B cell (primary cell): ENCODE data around the gene C1orf74. TPM values are rescaled to one million over a fixed set of nuclear protein-coding genes. Genes with fewer than 3 reads are reported as not detected.

Experiments
- ATAC-seq: fragments of 200-7000 bp; cut with Tn5 transposase; one replicate; pipeline ENCODE4 v1.10.0; 2021; ENCODE audit warnings: low read depth, mild to moderate bottlenecking, moderate number of reproducible peaks, moderate library complexity
- CTCF ChIA-PET: fragments of 350-600 bp; sonication (Branson Sonifier 250); formaldehyde crosslinking; loops from one replicate; lab custom pipeline; 2021; ENCODE audit warnings: antibody characterized with exemption, inconsistent platforms; lab: Charles Lee
- POLR2A ChIA-PET: fragments of 350-600 bp; sonication (Branson Sonifier 250); formaldehyde crosslinking; loops from one replicate; lab custom pipeline; 2021; ENCODE audit warnings: antibody characterized with exemption; lab: Charles Lee
- DNase-seq: peaks from one replicate; pipeline ENCODE4 v3.0.0; 2013
- H2AFZ ChIP-seq: 2 replicates; pipeline ENCODE4 v1.6.1; 2012; ENCODE audit warnings: mild to moderate bottlenecking, low read depth, low read length; ENCODE audit not compliant: insufficient read depth, poor library complexity, severe bottlenecking
- H3K27ac ChIP-seq, 2 donors: 1 replicate in 1 of 2; 2 replicates in 1 of 2; pipeline ENCODE4 v1.5.1; 2012 to 2013; ENCODE audit warnings: low read length in 2 of 2, mild to moderate bottlenecking in 2 of 2, moderate library complexity in 1 of 2
- H3K27me3 ChIP-seq, 4 experiments: fragments of 200-600 bp in 1 of 4; sonication (generic) in 1 of 4; replicated peaks in 1 of 4; 1 replicate in 2 of 4; 2 replicates in 2 of 4; pipeline versions ENCODE4 v1.6.1 to v1.7.0; 2013 to 2016; ENCODE audit warnings: low read length in 3 of 4, mild to moderate bottlenecking in 2 of 4, mixed read lengths in 1 of 4, moderate library complexity in 1 of 4; ENCODE audit not compliant: insufficient read depth in 4 of 4, control insufficient read depth in 3 of 4; ENCODE audit errors: control extremely low read depth in 1 of 4
- H3K36me3 ChIP-seq, 2 experiments: replicated peaks in 1 of 2; 1 replicate in 1 of 2; 2 replicates in 1 of 2; pipeline versions ENCODE4 v1.6.1 to v1.7.1; 2013; ENCODE audit warnings: low read length in 1 of 2; ENCODE audit not compliant: insufficient read depth in 2 of 2, control insufficient read depth in 1 of 2; ENCODE audit errors: control extremely low read depth in 1 of 2, extremely low read depth in 1 of 2
- H3K4me1 ChIP-seq, 2 donors: fragments of 200-600 bp in 1 of 2; sonication (generic) in 1 of 2; 1 replicate in 1 of 2; 2 replicates in 1 of 2; pipeline versions ENCODE4 v1.5.1 to v1.6.1; 2013 to 2017; ENCODE audit warnings: low read length in 2 of 2; ENCODE audit not compliant: control insufficient read depth in 2 of 2, insufficient read depth in 2 of 2
- H3K4me2 ChIP-seq: replicated peaks from 2 replicates; pipeline ENCODE3; 2012; ENCODE audit warnings: mild to moderate bottlenecking, low read depth, low read length; ENCODE audit not compliant: poor library complexity, severe bottlenecking
- H3K4me3 ChIP-seq, 5 experiments: fragments of 200-600 bp in 1 of 5; sonication (generic) in 1 of 5; 1 replicate in 3 of 5; 2 replicates in 2 of 5; pipeline versions ENCODE4 v1.5.1 to v1.7.0; 2011 to 2016; ENCODE audit warnings: low read length in 4 of 5, mild to moderate bottlenecking in 4 of 5, low read depth in 2 of 5, control low read depth in 1 of 5, moderate library complexity in 1 of 5; ENCODE audit not compliant: insufficient read depth in 1 of 5; ENCODE audit errors: control extremely low read depth in 1 of 5, extremely low read depth in 1 of 5
- H3K79me2 ChIP-seq: fragments of 200-600 bp; sonication (generic); one replicate; pipeline ENCODE4 v1.6.0; 2016; ENCODE audit warnings: low read length; ENCODE audit not compliant: control insufficient read depth, insufficient read depth
- H3K9ac ChIP-seq: fragments of 200-600 bp; sonication (generic); 2 replicates; pipeline ENCODE4 v1.6.1; 2017; ENCODE audit warnings: mild to moderate bottlenecking, low read length, moderate library complexity
- H3K9me3 ChIP-seq, 3 donors: one replicate each; pipeline versions ENCODE4 v1.6.1 to v1.7.1; 2013; ENCODE audit warnings: low read length in 2 of 3; ENCODE audit not compliant: control insufficient read depth in 2 of 3, insufficient read depth in 1 of 3; ENCODE audit errors: control extremely low read depth in 1 of 3
- H4K20me1 ChIP-seq: 2 replicates; pipeline ENCODE4 v1.6.0; 2012; ENCODE audit warnings: mild to moderate bottlenecking, low read length; ENCODE audit not compliant: insufficient read depth, control insufficient read depth, poor library complexity, severe bottlenecking
- H3K27ac Mint-ChIP-seq: one replicate; pipeline ENCODE4 v1.8.0; 2021; ENCODE audit warnings: mixed read lengths
- H3K27me3 Mint-ChIP-seq: one replicate; pipeline ENCODE4 v1.8.0; 2021; ENCODE audit warnings: mixed read lengths
- H3K4me1 Mint-ChIP-seq: one replicate; pipeline ENCODE4 v1.8.0; 2021; ENCODE audit warnings: mixed read lengths
- H3K4me3 Mint-ChIP-seq: one replicate; pipeline ENCODE4 v1.8.0; 2021; ENCODE audit warnings: mixed read lengths
- H3K9me3 Mint-ChIP-seq: one replicate; pipeline ENCODE4 v1.8.0; 2022; ENCODE audit warnings: mixed read lengths; ENCODE audit not compliant: insufficient read depth
- EZH2 ChIP-seq: IDR thresholded peaks from 2 replicates; pipeline ENCODE4 v1.6.1; 2012; ENCODE audit warnings: borderline replicate concordance, low read depth, mild to moderate bottlenecking, moderate library complexity, low read length; ENCODE audit not compliant: insufficient read depth, poor library complexity, severe bottlenecking
- WGBS: methylation state at CpG from one replicate; pipeline ENCODE4 v1.1.5; 2013; ENCODE audit warnings: missing lambda C conversion rate; ENCODE audit not compliant: insufficient coverage; 5-methylcytosine and 5-hydroxymethylcytosine counted together
- intact Hi-C: fragments of 100-400 bp; cut with micrococcal nuclease; formaldehyde crosslinking; loops from one replicate; pipeline ENCODE4 v1.10.0; 2022
- polyA plus RNA-seq: library from polyadenylated mRNA; depleted of rRNA; stranded (reverse); fragments of >200 nt; gene quantifications from 2 replicates; pipeline ENCODE4 v1.2.3, GENCODE V29; 2012
- total RNA-seq, 2 donors: library from RNA; stranded (reverse); fragments of 120-200 nt in 1 of 2; gene quantifications; 1 replicate in 1 of 2; 2 replicates in 1 of 2; pipeline versions ENCODE4 v1.2.3 to v1.2.4, GENCODE V29; 2013 to 2022
- TF ChIP-seq, protein P1 (sequence below): fragments of 200-600 bp; IDR thresholded peaks from one replicate; pipeline ENCODE4 v1.8.0; 2022; ENCODE audit warnings: antibody characterized with exemption, mild to moderate bottlenecking

C1orf74 gene
- total and polyA plus RNA-seq, 2 donors (not counting 1 experiment from before 2014, with no cell fraction given): 0.49 to 3.4 TPM

DNA sequence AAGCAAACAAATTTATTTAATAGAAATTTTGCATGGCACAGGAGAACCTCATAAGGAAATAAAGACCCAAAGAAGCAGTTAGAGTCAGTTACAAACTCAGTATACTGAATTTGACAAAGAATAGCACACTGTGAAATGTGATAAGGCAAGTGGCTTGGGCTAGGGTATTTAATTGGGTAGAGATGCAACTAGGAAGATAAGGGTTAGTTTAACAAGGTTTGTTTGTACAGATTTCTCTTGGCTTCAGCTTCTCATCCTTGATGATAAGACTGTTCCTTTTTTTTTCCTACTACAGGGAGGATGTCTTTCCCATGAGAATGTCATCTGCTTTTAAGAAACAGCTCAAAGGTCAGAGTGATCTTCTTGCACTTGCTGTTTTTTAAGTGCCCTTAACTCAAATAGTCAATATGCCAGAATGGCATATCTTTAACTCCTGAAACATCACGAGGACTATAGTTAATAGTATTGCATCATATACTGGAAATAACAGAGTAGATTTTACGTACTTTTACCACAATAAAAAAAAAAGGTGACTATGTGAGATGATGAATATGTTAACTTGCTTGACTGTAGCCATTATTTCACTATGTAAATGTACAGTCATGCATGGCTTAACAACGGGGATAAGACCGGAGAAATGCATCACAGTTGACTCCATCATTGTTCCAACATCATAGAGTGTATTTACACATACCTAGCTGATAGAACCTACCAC, 37.8 kb downstream of the C1orf74 start:
- no CpG with 5 or more reads among the region's 4 CpGs for WGBS
- Histone ChIP-seq H2AFZ (no peak overlapping the region), H3K9me3 (no peaks in the 10 kb centered on the region), H4K20me1 (no peaks in the 10 kb centered on the region), H3K79me2 (no peaks in the 10 kb centered on the region), H3K4me2 (no peak overlapping the region), H3K4me3 (no peak overlapping the region), H3K9ac (no peak overlapping the region), H3K27ac (no peak overlapping the region), H3K27me3 (no peaks in the 10 kb centered on the region), H3K36me3 (no peaks in the 10 kb centered on the region), H3K4me1 (peaks cover 19 to 22% of the 10 kb centered on the region in 2 donors)
- intact Hi-C loops: loop anchor here (1.0 to 5.0 kb wide), 6 partner anchors 10 to 581 kb away; partner anchors contain the start of genes C1orf74, HHAT and TRAF3IP3
- Mint-ChIP-seq H3K27me3 (no peaks in the 10 kb centered on the region), H3K9me3 (no peaks in the 10 kb centered on the region), H3K4me3 (peak overlapping the region; percentile 59), H3K4me1 (peaks cover 26% of the 10 kb centered on the region), H3K27ac (peak overlapping the region; percentile 22)
- DNase-seq (no peak), ATAC-seq (no peak)
- CTCF ChIA-PET: interaction anchor here (0.8 to 1.9 kb wide), 7 partner anchors 10 to 177 kb away, joined by 3 to 7 read pairs (median 5); no protein-coding TSS in a partner anchor
- POLR2A ChIA-PET: no interaction called here
- TF ChIP-seq EZH2: no peak
- TF ChIP-seq, protein P1, sequence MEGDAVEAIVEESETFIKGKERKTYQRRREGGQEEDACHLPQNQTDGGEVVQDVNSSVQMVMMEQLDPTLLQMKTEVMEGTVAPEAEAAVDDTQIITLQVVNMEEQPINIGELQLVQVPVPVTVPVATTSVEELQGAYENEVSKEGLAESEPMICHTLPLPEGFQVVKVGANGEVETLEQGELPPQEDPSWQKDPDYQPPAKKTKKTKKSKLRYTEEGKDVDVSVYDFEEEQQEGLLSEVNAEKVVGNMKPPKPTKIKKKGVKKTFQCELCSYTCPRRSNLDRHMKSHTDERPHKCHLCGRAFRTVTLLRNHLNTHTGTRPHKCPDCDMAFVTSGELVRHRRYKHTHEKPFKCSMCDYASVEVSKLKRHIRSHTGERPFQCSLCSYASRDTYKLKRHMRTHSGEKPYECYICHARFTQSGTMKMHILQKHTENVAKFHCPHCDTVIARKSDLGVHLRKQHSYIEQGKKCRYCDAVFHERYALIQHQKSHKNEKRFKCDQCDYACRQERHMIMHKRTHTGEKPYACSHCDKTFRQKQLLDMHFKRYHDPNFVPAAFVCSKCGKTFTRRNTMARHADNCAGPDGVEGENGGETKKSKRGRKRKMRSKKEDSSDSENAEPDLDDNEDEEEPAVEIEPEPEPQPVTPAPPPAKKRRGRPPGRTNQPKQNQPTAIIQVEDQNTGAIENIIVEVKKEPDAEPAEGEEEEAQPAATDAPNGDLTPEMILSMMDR: no peak

DNA sequence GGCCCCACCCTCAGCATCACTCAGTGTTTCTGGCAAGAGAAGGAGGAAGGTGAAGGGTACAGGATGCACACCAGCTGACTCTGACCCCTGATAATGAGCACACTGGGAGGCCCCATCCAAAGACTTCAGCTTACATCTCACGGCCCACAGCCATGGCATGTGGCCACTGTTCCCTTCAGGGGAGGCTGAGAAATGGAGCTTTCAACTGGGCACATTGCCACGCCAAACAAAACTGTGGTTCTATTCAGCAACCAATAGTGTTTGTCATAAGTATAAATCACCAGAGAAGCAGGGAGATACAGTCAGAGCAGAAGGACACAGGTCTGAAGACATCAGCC, 41.2 kb downstream of the C1orf74 start:
- H3K4me3 ChIP-seq: no peak overlapping the region
- intact Hi-C loops: no loop called here
- CTCF ChIA-PET: interaction anchor here (0.5 to 1.5 kb wide), 5 partner anchors 12 to 565 kb away, joined by 3 to 4 read pairs (median 3); partner anchors contain the start of gene TRAF3IP3
- no peaks in the 10 kb centered on the region for H3K27me3 Mint-ChIP-seq
- H3K27ac ChIP-seq: no peak overlapping the region
- no peak for ATAC-seq
- H3K4me3 Mint-ChIP-seq: no peak overlapping the region
- H3K4me1 Mint-ChIP-seq: peaks cover 14% of the 10 kb centered on the region
- POLR2A ChIA-PET: interaction anchor here (0.6 kb wide), 1 partner anchor 29 kb away, joined by 3 read pairs; no protein-coding TSS in a partner anchor
- no peak overlapping the region for H3K27ac Mint-ChIP-seq
- no peaks in the 10 kb centered on the region for H4K20me1 ChIP-seq
- no peak overlapping the region for H3K4me2 ChIP-seq
- H3K27me3 ChIP-seq: no peaks in the 10 kb centered on the region
- no peak for DNase-seq
- H3K79me2 ChIP-seq: no peaks in the 10 kb centered on the region
- no peak overlapping the region for H3K9ac ChIP-seq
- no peaks in the 10 kb centered on the region for H3K36me3 ChIP-seq
- WGBS: 50% methylated on average over 1 of the region's 2 CpGs
- H3K4me1 ChIP-seq: peaks cover 3 to 9% of the 10 kb centered on the region in 2 donors
- no peaks in the 10 kb centered on the region for H3K9me3 Mint-ChIP-seq
- H2AFZ ChIP-seq: peak overlapping the region; percentile 25
- TF ChIP-seq, protein P1: no peak
- no peak for TF ChIP-seq EZH2
- no peaks in the 10 kb centered on the region for H3K9me3 ChIP-seq
